UCSD-AML1 (cell line): ENCODE results near the gene CENPE.
"Not testable (repeated sequence)": the region's sequence is repeated elsewhere in the genome, so short reads cannot be mapped to it uniquely, and the experiment has no call there.

Source experiments
- DNase-seq: peaks from one replicate; lab custom pipeline; 2025; ENCODE audit not compliant: unreplicated experiment; lab: John Stamatoyannopoulos, UW

Gene CENPE, protein sequence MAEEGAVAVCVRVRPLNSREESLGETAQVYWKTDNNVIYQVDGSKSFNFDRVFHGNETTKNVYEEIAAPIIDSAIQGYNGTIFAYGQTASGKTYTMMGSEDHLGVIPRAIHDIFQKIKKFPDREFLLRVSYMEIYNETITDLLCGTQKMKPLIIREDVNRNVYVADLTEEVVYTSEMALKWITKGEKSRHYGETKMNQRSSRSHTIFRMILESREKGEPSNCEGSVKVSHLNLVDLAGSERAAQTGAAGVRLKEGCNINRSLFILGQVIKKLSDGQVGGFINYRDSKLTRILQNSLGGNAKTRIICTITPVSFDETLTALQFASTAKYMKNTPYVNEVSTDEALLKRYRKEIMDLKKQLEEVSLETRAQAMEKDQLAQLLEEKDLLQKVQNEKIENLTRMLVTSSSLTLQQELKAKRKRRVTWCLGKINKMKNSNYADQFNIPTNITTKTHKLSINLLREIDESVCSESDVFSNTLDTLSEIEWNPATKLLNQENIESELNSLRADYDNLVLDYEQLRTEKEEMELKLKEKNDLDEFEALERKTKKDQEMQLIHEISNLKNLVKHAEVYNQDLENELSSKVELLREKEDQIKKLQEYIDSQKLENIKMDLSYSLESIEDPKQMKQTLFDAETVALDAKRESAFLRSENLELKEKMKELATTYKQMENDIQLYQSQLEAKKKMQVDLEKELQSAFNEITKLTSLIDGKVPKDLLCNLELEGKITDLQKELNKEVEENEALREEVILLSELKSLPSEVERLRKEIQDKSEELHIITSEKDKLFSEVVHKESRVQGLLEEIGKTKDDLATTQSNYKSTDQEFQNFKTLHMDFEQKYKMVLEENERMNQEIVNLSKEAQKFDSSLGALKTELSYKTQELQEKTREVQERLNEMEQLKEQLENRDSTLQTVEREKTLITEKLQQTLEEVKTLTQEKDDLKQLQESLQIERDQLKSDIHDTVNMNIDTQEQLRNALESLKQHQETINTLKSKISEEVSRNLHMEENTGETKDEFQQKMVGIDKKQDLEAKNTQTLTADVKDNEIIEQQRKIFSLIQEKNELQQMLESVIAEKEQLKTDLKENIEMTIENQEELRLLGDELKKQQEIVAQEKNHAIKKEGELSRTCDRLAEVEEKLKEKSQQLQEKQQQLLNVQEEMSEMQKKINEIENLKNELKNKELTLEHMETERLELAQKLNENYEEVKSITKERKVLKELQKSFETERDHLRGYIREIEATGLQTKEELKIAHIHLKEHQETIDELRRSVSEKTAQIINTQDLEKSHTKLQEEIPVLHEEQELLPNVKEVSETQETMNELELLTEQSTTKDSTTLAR (N-terminal part only)

DNA sequence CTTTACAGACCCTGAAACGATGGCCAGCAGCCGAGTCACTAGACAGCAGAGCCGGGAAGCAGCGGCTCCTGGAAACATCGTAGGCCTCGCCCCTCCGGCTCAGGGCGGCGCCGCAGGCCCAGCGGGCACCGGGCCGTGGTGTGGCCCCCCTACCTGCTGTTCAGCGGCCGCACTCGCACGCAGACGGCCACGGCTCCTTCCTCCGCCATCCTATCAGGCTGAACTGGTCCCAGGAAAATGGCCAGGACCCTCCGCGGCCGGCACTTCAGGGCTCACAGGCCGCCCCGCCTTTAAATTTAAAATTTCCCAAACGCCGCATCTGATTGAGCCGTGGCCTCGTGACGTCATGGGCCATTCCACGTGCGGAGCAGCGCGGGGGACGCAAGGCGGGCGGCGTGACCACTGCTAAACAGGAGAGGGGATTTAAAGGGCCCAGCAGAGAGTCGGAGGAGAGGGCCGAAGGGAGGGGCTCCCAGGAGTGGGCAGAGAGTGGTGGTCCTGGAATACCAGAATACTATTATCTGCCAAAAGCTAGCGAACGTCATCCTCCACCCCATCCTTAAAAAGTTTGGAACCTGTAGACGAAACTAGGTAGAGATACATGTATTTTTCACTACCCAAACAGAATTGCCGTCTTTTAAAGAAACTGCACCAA lies at the start of gene CENPE:
CENPE (minus strand) TSS at position 233 of the 655 bp plus-strand sequence; CDS start at position 209, 24 bp downstream.
- DNase-seq = peak; percentile 88

- no peak for DNase-seq
Measured at GRCh38 chr4:103244251-103244650, 46.1 kb upstream of the CENPE start.

DNA sequence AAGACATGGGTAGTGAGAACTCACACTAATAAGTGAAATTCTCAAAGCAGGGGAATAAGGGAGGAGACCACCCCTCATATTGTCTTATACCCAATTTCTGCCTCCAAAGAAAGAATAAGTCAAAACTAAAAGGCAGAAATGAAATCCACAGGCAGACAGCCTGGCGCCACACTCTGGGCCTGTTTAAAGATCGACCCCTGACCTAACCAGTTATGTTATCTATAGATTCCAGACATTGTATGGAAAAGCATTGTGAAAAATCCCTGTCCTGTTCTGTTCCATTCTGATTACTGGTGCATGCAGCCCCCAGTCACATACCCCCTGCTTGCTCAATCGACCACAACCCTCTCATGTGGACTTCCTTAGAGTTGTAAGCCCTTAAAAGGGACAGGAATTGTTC lies 32.8 kb upstream of the CENPE start:
- not testable (repeated sequence) for DNase-seq

DNA sequence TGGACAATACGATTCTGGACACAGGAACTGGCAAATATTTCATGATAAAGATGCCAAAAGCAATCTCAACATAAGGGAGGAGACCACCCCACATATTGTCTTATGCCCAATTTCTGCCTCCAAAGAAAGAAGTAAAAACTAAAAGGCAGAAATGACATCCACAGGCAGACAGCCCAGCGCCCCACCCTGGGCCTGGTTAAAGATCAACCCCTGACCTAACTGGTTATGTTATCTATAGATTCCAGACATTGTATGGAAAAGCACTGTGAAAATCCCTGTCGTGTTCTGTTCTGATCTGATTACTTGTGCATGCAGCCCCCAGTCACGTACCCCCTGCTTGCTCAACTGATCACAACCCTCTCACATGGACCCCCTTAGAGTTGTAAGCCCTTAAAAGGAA lies 25.4 kb upstream of the CENPE start:
- DNase-seq = not testable (repeated sequence)

- DNase-seq = no peak
Measured at GRCh38 chr4:103207673-103208072, 9.5 kb upstream of the CENPE start.

DNA sequence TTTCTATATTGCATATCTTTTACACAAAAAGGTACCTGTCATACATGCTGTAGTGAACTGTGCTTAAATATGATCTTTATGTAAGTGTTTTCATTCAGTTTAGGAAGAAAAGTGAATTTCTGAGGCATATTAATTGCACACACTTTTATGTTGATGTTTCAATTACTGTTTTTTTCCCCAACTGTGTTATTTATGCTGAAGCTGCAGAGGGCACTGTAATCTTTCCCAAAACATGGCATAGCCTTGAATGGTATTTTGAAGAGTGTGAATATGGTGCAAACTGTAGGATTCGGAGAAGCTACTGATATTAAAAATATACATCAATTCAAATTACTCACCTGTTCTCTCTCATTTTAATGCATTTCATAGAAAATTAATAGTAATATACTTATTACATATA lies 6.0 kb upstream of the CENPE start:
- no peak for DNase-seq

- no peak for DNase-seq
Measured at GRCh38 chr4:103201724-103202123, 3.6 kb upstream of the CENPE start.

GRCh38 chr4:103201253-103201652 lies 3.1 kb upstream of the CENPE start:
- DNase-seq = no peak

DNA sequence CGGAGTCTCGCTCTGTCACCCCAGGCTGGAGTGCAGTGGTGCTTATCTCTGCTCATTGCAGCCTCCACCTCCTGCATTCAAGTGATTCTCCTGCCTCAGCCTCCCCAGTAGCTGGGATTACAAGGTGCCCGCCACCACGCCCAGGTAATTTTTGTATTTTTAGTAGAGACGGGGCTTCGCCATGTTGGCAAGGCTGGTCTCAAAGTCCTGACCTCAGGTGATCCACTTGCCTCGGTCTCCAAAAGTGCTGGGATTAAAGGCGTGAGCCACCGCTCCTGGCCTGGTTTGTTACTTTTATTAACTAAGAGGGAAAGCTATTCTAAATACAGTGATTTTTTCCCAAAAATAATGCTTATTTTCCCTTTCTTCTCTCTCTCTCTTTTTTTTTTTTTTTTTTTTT lies 866 bp upstream of the CENPE start:
- DNase-seq = no peak

GRCh38 chr4:103197765-103198110 lies 405 bp downstream of the CENPE start:
- no peak for DNase-seq

DNA sequence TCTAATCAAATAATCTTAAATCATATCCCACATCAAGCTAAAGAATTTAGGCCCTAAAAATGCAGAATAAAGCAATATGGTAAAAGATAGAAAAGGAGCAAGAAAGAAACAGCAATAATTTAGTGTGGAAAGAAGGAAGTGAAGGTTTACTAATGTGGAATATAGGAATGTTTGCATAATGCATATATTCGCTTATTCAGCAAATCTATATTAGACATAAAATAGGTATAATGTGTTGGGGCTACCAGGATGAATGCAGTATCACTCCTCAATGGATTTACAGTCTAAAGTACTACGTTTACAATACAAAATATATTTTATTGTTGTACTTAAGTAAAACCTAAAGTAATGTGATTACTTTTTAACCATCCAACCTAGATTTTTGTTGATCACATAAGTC lies 4.7 kb downstream of the CENPE start:
- no peak for DNase-seq

DNA sequence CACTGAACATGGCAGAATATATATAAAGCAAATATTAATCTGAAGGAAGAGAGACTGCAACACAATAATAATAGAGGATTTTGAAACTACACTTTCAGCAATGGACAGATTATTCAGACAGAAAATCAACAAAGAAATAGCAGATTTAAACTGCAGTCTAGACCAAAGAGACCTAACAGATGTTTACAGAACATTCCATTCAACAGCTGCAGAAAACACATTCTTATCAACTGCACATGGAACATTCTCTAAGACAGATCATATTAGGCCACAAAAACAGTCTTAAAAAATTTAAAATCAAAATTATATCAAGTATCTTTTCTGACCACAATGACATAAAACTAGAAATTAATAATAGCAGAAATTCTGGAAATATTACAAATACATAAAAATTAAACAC lies 27.1 kb downstream of the CENPE start:
- DNase-seq = no peak

DNA sequence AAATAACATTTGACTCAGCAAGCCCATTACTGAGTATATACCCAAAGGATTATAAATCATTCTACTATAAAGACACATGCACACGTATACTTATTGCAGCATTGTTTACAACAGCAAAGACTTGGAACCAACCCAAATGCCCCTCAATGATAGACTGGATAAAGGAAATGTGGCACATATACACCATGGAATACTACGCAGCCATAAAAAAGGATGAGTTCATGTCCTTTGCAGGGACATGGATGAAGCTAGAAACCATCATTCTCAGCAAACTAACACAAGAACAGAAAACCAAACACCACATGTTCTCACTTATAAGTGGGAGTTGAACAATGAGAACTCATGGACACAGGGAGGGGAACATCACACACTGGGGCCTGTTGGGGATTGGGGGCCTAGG lies 28.4 kb downstream of the CENPE start:
- not testable (repeated sequence) for DNase-seq

DNA sequence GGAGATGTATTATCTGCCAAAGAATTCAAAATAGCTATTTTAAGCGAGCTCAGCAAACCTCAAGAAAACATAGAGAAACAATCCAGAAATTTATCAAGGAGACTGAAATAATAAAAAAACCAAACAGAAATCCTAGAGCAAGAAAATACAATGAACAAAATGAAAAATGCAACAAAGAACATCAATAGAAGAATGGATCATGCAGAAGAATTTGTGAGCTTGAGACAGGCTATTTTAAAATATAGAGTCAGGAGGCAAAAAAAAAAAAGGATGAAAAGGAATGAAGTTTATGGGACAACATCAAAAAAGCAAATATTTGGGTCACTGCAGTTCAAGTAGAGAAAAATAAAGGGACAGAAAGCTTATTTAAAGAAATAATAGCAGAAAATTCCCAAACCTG lies 29.1 kb downstream of the CENPE start:
- no peak for DNase-seq

DNA sequence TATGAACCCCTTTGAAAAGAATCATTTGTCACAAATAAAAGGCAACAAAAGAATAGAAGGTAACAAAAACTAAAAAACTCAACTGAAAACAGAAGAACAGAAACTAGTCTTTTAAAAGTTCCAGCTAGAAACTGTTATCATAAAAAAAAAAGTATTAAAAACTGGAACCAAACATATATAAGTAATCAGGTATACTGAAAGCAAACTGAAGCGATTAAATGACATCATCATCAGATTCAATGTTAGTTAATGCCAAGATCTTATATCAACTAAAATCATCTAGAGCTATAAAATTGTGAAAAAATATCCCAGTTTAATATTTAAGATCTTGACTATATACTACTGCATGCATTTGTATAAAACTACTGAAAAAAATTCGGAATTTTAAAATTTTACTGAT lies 36.0 kb downstream of the CENPE start:
- no peak for DNase-seq

- DNase-seq = no peak
Measured at GRCh38 chr4:103158760-103159159, 39.4 kb downstream of the CENPE start.

DNA sequence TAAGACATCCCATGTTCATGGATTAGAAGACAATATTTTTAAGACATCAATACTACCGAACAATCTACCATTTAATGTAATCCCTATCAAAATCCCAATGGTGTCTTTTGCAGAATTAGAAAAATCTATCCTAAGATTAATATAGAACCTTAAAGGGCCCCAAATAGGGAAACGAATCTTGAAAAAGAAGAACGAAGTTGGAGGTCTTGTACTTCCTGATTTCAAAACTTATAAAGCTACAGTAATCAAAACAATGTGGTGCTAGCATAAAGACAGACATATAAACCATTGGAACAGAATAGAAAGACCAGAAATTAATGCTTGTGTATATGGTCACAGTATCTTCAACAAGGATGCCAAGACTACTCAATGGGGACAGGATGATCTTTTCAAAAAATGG lies 42.0 kb downstream of the CENPE start:
- no peak for DNase-seq

DNA sequence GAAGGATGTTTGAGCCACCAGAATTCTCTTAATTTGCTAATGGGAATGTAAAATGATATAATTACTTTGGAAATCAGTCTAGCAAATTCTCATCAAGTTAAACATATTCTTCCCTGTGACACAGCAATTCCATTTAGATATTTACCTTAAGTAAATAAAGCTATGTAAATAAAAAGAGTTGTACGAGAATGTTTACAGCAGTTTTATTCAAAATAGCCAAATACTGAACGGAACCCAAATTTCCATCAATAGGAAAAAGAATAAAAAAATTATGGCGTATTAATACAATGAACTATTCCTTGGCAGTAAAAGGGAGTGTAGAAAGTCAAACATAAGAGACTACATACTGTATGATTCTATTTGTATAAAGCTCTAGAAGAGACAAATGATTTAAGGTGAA lies 45.8 kb downstream of the CENPE start:
- no peak for DNase-seq

GRCh38 chr4:103150677-103151076 lies 47.5 kb downstream of the CENPE start:
- no peak for DNase-seq

DNA sequence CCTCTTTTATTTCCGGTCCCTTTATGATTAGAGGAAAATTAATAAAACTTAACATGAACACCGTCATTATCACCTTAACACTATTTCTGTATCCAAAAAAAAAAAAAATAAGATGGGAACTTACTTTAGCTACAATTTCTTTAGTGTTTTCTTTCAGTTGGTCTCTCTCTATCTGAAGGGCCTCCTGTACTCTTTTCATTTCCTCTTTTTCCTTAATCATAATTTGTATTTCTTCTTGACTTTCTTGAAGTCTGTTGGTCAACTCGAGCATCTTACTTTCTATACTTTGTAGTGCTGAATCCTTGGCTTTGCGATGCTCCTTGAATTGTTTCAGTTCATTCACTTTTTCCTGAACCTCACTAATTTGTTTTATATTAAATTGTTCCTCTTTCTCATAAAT lies 53.2 kb downstream of the CENPE start:
- no peak for DNase-seq

GRCh38 chr4:103137446-103137827 lies 60.7 kb downstream of the CENPE start:
- DNase-seq = no peak
